ENCODE data around the gene GNB3.
A peak's percentile ranks its signal among the peaks of the same experiment; 100 is the strongest.
"Not testable (repeated sequence)": the region's sequence is repeated elsewhere in the genome, so short reads cannot be mapped to it uniquely, and the experiment has no call there.

GNB3 gene

GRCh38 chr12:6867413-6868210, 26.9 kb downstream of the GNB3 start, which contains the start of gene TPI1:
TSS of gene TPI1 (plus strand) at chr12:6867531. CDS start at chr12:6867567, 36 bp downstream.
- Histone ChIP-seq H3K9ac (ENCODE audit: low read depth in 1 of 2, low read length in 2 of 2) (peak within 1 kb of the TSS; percentile 88 to 96), H3K4me3 (ENCODE audit: low read length in 2 of 2) (peak within 1 kb of the TSS; percentile 69 to 90), H3K9me3 (ENCODE audit: control insufficient read depth in 2 of 2, low read length in 2 of 2) (no peaks in the 10 kb centered on the region), H3K36me3 (ENCODE audit: control insufficient read depth in 2 of 2, insufficient read depth in 2 of 2, low read length in 2 of 2) (peaks cover 31 to 42% of the 10 kb centered on the region in 2 donors), H3K27me3 (ENCODE audit: control insufficient read depth in 2 of 2, insufficient read depth in 2 of 2, low read length in 2 of 2) (no peaks in the 10 kb centered on the region), H3K27ac (ENCODE audit: low read depth in 2 of 2, low read length in 2 of 2) (peak within 1 kb of the TSS; percentile 95 to 96), H3K4me1 (ENCODE audit: control insufficient read depth in 2 of 2, insufficient read depth in 2 of 2, low read length in 2 of 2) (peaks cover 42 to 46% of the 10 kb centered on the region in 2 donors)

GRCh38 chr12:6868211-6869048, 27.7 kb downstream of the GNB3 start:
- H3K36me3 ChIP-seq (ENCODE audit: control insufficient read depth in 2 of 2, insufficient read depth in 2 of 2, low read length in 2 of 2) = peaks cover 25 to 34% of the 10 kb centered on the region in 2 donors
- peak overlapping the region; percentile 95 to 96 for H3K27ac ChIP-seq (ENCODE audit: low read depth in 2 of 2, low read length in 2 of 2)
- H3K9me3 ChIP-seq (ENCODE audit: control insufficient read depth in 2 of 2, low read length in 2 of 2) = no peaks in the 10 kb centered on the region
- H3K27me3 ChIP-seq (ENCODE audit: control insufficient read depth in 2 of 2, insufficient read depth in 2 of 2, low read length in 2 of 2) = no peaks in the 10 kb centered on the region
- H3K4me3 ChIP-seq (ENCODE audit: low read length in 2 of 2) = peak overlapping the region; percentile 69 to 90
- peaks cover 42 to 49% of the 10 kb centered on the region in 2 donors for H3K4me1 ChIP-seq (ENCODE audit: control insufficient read depth in 2 of 2, insufficient read depth in 2 of 2, low read length in 2 of 2)
- H3K9ac ChIP-seq (ENCODE audit: low read depth in 1 of 2, low read length in 2 of 2) = peak overlapping the region; percentile 81 to 96

- Histone ChIP-seq H3K36me3 (ENCODE audit: control insufficient read depth in 2 of 2, insufficient read depth in 2 of 2, low read length in 2 of 2) (peaks cover 25 to 27% of the 10 kb centered on the region in 2 donors), H3K4me3 (ENCODE audit: low read length in 2 of 2) (peak overlapping the region; percentile 69 to 90), H3K4me1 (ENCODE audit: control insufficient read depth in 2 of 2, insufficient read depth in 2 of 2, low read length in 2 of 2) (peaks cover 47 to 55% of the 10 kb centered on the region in 2 donors), H3K27me3 (ENCODE audit: control insufficient read depth in 2 of 2, insufficient read depth in 2 of 2, low read length in 2 of 2) (no peaks in the 10 kb centered on the region), H3K9ac (ENCODE audit: low read depth in 1 of 2, low read length in 2 of 2) (peak overlapping the region; percentile 32 to 96), H3K9me3 (ENCODE audit: control insufficient read depth in 2 of 2, low read length in 2 of 2) (no peaks in the 10 kb centered on the region), H3K27ac (ENCODE audit: low read depth in 2 of 2, low read length in 2 of 2) (peak overlapping the region; percentile 32 to 95)
Measured at GRCh38 chr12:6869049-6870021, 28.6 kb downstream of the GNB3 start.

- H3K9me3 ChIP-seq (ENCODE audit: control insufficient read depth in 2 of 2, low read length in 2 of 2); H3K4me3 ChIP-seq (ENCODE audit: low read length in 2 of 2); H3K9ac ChIP-seq (ENCODE audit: low read depth in 1 of 2, low read length in 2 of 2); H3K27me3 ChIP-seq (ENCODE audit: control insufficient read depth in 2 of 2, insufficient read depth in 2 of 2, low read length in 2 of 2); H3K27ac ChIP-seq (ENCODE audit: low read depth in 2 of 2, low read length in 2 of 2): not testable (repeated sequence)
- peaks cover 19 to 20% of the 10 kb centered on the region in 2 donors for H3K36me3 ChIP-seq (ENCODE audit: control insufficient read depth in 2 of 2, insufficient read depth in 2 of 2, low read length in 2 of 2)
- peaks cover 47 to 55% of the 10 kb centered on the region in 2 donors for H3K4me1 ChIP-seq (ENCODE audit: control insufficient read depth in 2 of 2, insufficient read depth in 2 of 2, low read length in 2 of 2)
Measured at GRCh38 chr12:6870304-6870703, 29.6 kb downstream of the GNB3 start.

GRCh38 chr12:6871052-6871957, 30.6 kb downstream of the GNB3 start:
- H3K9me3 ChIP-seq (ENCODE audit: control insufficient read depth in 2 of 2, low read length in 2 of 2) = no peaks in the 10 kb centered on the region
- peaks cover 47 to 55% of the 10 kb centered on the region in 2 donors for H3K4me1 ChIP-seq (ENCODE audit: control insufficient read depth in 2 of 2, insufficient read depth in 2 of 2, low read length in 2 of 2)
- peak overlapping the region; percentile 88 to 96 for H3K9ac ChIP-seq (ENCODE audit: low read depth in 1 of 2, low read length in 2 of 2)
- H3K4me3 ChIP-seq (ENCODE audit: low read length in 2 of 2) = peak overlapping the region; percentile 83 to 94
- H3K36me3 ChIP-seq (ENCODE audit: control insufficient read depth in 2 of 2, insufficient read depth in 2 of 2, low read length in 2 of 2) = peaks cover 19 to 20% of the 10 kb centered on the region in 2 donors
- peak overlapping the region; percentile 85 to 90 for H3K27ac ChIP-seq (ENCODE audit: low read depth in 2 of 2, low read length in 2 of 2)
- H3K27me3 ChIP-seq (ENCODE audit: control insufficient read depth in 2 of 2, insufficient read depth in 2 of 2, low read length in 2 of 2) = no peaks in the 10 kb centered on the region

- Histone ChIP-seq H3K9ac (ENCODE audit: low read depth in 1 of 2, low read length in 2 of 2) (peak overlapping the region; percentile 88 to 96), H3K27me3 (ENCODE audit: control insufficient read depth in 2 of 2, insufficient read depth in 2 of 2, low read length in 2 of 2) (no peaks in the 10 kb centered on the region), H3K4me3 (ENCODE audit: low read length in 2 of 2) (peak overlapping the region; percentile 83 to 94), H3K27ac (ENCODE audit: low read depth in 2 of 2, low read length in 2 of 2) (peak overlapping the region; percentile 85 to 90), H3K9me3 (ENCODE audit: control insufficient read depth in 2 of 2, low read length in 2 of 2) (no peaks in the 10 kb centered on the region), H3K4me1 (ENCODE audit: control insufficient read depth in 2 of 2, insufficient read depth in 2 of 2, low read length in 2 of 2) (peaks cover 42 to 47% of the 10 kb centered on the region in 2 donors), H3K36me3 (ENCODE audit: control insufficient read depth in 2 of 2, insufficient read depth in 2 of 2, low read length in 2 of 2) (peaks cover 19 to 20% of the 10 kb centered on the region in 2 donors)
Measured at GRCh38 chr12:6872073-6873048, 31.6 kb downstream of the GNB3 start.

GRCh38 chr12:6873094-6874014, 32.6 kb downstream of the GNB3 start, which contains the start of gene SPSB2:
TSS of gene SPSB2 (minus strand) at chr12:6873303. CDS start at chr12:6872901, 402 bp downstream.
- Histone ChIP-seq H3K9me3 (ENCODE audit: control insufficient read depth in 2 of 2, low read length in 2 of 2) (no peaks in the 10 kb centered on the region), H3K9ac (ENCODE audit: low read depth in 1 of 2, low read length in 2 of 2) (peak within 1 kb of the TSS; percentile 88 to 96), H3K4me3 (ENCODE audit: low read length in 2 of 2) (peak within 1 kb of the TSS; percentile 83 to 94), H3K4me1 (ENCODE audit: control insufficient read depth in 2 of 2, insufficient read depth in 2 of 2, low read length in 2 of 2) (peaks cover 36 to 44% of the 10 kb centered on the region in 2 donors), H3K36me3 (ENCODE audit: control insufficient read depth in 2 of 2, insufficient read depth in 2 of 2, low read length in 2 of 2) (peaks cover 19 to 20% of the 10 kb centered on the region in 2 donors), H3K27me3 (ENCODE audit: control insufficient read depth in 2 of 2, insufficient read depth in 2 of 2, low read length in 2 of 2) (no peaks in the 10 kb centered on the region), H3K27ac (ENCODE audit: low read depth in 2 of 2, low read length in 2 of 2) (peak within 1 kb of the TSS; percentile 85 to 90)
